HG03280 (cell line): Measurements from ENCODE around the gene TCEA3.

Experiments
- ATAC-seq: cut with Tn5 transposase; IDR thresholded peaks from one replicate; pipeline ENCODE4 v1.9.1; 2021; ENCODE audit warnings: mild to moderate bottlenecking, moderate library complexity; ENCODE audit not compliant: unreplicated experiment

Gene TCEA3

GRCh38 chr1:23448846-23449245 lies 24.3 kb upstream of the TCEA3 start:
- no peak for ATAC-seq

GRCh38 chr1:23446661-23447310 lies 22.2 kb upstream of the TCEA3 start:
- no peak for ATAC-seq

GRCh38 chr1:23444596-23445390 lies 20.2 kb upstream of the TCEA3 start:
- ATAC-seq, result no peak

GRCh38 chr1:23444104-23444533 lies 19.6 kb upstream of the TCEA3 start:
- no peak for ATAC-seq

DNA sequence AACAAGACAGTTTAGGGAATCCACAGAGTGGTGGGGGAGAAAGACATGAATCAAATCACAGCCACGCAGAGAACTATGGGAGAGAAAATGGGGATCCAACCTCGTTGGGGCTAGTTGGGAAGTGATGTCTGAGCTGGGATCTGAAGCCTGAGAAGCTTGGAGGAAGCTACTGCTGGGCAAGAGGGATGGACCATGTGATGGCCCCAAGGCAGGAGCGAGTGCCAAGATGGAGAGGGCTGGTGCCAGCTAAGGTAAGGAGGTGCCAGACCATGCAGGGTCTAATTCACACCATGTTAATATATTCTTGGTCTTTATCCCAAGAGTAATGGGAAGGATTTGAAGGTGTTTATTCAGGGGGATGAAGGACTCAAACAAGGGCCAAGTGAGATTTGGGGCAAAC lies 18.2 kb upstream of the TCEA3 start:
- no peak for ATAC-seq

- no peak for ATAC-seq
Observed at GRCh38 chr1:23441446-23442148, 17.0 kb upstream of the TCEA3 start.

GRCh38 chr1:23438545-23438944 lies 14.0 kb upstream of the TCEA3 start:
- ATAC-seq, result no peak

- ATAC-seq, result no peak
Observed at GRCh38 chr1:23437355-23437664, 12.8 kb upstream of the TCEA3 start.

DNA sequence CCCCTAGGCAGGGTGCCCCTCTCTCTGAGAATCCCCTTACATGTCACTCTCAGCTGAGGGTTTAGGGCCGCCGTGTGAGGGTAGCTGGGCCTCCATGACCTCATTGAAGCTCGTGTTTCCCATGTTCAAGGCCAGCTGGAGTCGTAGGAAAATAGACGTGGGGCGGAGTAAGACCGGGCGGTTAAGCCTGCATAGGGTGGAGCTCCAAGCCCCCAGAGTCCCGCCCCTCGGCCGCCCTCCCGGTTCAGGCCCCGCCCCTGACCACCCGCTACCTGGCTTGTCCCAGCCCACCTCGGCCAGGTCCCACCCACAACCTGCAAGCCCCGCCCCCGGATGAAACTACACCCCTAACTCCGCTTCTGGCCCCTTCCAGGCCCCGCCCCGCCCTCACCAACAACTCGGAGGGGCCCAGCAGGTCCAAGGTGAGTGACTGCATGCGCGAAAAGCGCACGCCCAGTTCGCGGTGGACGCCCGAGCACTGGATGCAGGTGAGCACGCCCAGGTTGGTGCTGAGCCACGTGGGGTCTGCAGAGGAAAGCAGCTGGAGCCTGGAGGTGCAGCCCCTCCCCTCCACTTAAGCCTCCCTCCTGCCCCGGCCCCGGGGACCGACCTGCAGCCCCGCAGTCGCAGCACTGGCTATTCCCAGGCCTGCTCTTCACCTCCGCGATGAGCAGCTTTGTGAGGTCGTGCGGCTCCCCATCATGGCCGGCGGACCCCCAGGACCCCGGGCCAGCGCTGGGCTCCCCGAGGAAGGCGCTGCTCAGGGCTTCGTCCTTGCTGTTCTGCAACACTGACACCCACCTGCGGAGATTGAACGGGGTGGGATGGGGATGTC lies 12.2 kb upstream of the TCEA3 start:
- ATAC-seq, result no peak

DNA sequence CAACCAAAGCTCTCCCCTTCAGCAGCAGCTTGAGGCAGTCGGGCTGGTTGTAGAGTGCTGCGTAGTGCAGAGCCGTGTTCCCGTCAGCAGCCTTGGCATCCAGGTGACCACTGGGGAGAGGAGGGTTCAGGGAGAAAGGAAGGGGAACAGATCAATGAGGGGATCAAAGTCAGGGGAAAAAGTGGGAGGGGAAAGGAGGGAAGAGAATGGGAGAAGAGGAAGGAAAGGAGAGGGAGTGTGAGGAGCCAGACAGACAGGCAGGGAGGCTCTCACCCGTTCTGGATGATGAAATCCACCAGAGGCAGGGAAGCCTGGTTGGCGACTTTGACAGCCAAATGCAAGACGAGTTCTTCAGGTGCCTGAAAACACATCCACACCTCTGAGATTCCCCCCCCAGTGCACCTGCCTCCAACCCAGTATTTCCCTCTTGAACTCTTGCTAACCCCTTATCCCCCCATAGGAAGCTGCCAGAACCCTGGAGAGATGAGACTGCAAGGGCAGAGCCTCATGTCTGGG lies 9.8 kb upstream of the TCEA3 start:
- ATAC-seq, result no peak

GRCh38 chr1:23433122-23433521 lies 8.6 kb upstream of the TCEA3 start:
- no peak for ATAC-seq

DNA sequence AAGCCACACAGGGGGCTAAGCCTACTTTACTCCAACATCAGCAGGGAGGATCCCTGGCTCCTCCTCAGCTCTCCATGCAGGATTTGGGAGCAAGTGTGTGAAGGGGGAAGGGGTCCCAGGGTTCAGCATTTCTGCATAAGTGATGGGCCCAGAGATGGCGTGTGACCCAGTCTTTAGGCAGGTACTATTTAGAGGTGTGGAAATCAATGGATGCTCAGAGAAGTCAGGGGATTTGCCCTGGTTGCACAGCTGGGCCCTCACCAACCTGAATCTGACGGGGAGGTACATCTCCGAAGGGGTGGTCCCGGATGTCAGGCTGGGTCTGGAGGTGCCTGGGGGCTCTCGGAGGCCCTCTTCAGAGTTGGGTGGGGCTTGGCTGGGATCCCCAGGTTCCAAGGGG lies 6.9 kb upstream of the TCEA3 start:
- ATAC-seq, result no peak

GRCh38 chr1:23430803-23431202 lies 6.3 kb upstream of the TCEA3 start:
- no peak for ATAC-seq

DNA sequence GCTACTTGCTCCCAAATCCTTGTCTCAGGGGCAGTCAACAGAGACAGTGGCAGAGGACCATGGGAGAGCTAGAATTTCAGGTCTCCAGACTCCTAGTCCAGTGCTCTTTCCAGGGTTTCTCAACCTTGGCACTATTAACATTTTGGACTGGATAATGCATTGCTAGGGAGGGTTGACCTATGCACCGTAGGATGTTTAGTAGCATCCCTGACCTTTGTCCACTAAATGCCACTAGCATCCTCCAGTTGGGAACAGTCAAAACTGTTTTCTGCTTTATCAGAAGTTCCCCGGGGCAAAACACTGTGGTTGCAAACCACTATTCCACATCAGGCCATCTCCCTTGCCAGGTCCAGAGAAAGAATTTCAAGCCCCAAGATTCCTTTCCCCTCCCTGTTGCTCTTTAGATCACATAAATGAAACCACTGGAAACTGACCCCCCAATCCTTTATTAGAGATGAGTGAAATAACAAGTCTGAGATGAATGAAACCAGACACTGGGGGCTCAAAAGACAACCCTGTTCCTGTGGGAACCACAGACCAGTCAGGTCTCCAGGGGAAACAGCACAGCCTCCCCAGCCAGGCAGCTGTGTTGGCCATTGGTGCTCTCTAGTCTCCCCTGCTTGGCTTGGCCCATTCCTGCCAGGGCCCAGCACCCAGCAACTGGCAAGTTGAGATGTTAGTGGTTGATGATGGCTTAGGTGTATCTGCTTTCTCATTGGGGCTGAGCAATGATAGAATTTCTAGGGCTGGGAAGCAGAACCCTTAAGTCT lies 3.8 kb upstream of the TCEA3 start:
- ATAC-seq, result no peak

DNA sequence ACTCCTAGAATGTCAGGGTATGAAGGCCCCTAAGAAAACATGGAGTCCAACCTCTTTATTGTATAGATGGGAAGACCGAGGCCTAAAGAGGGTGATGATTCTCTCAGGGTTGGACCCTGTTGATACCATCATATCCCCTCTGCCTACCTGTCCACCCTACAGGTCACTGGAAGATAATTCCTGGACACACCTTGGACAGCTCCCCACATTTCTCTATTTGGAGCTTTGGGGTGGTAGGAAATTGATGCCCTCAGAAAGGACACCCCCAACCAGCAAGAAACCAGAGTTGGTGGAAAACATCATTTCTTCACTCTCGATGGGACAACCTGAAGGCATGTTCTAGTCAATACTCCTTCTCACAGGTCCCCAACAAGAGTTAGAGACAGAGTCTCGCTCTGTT lies 3.0 kb upstream of the TCEA3 start:
- no peak for ATAC-seq

- ATAC-seq, result no peak
Observed at GRCh38 chr1:23426828-23427227, 2.3 kb upstream of the TCEA3 start.

GRCh38 chr1:23425193-23425494 lies 596 bp upstream of the TCEA3 start:
- ATAC-seq, result no peak

GRCh38 chr1:23423415-23424292 lies 894 bp downstream of the TCEA3 start:
- no peak for ATAC-seq

GRCh38 chr1:23422941-23423340 lies 1.6 kb downstream of the TCEA3 start:
- no peak for ATAC-seq
